Mesothelial cell of epicardium (in vitro differentiated cells): ENCODE measurements around the gene KDM8. TPM values are rescaled to one million over a fixed set of nuclear protein-coding genes. Genes with fewer than 3 reads are reported as not detected.

Experiments used
- DNase-seq, 2 experiments: peaks; one replicate each; pipeline ENCODE4 v3.0.0; 2021; ENCODE audit warnings: low spot score in 2 of 2; ENCODE audit not compliant: unreplicated experiment in 2 of 2
- H3K27ac Mint-ChIP-seq: 2 replicates; pipeline ENCODE4 v1.8.0; 2021; ENCODE audit warnings: mixed read lengths
- H3K27me3 Mint-ChIP-seq: 2 replicates; pipeline ENCODE4 v1.8.0; 2021; ENCODE audit warnings: low read depth, mixed read lengths
- H3K36me3 Mint-ChIP-seq: 2 replicates; pipeline ENCODE4 v1.8.0; 2021; ENCODE audit warnings: mixed read lengths
- H3K4me1 Mint-ChIP-seq: 2 replicates; pipeline ENCODE4 v1.8.0; 2021; ENCODE audit warnings: mixed read lengths
- H3K4me3 Mint-ChIP-seq: 2 replicates; pipeline ENCODE4 v1.8.0; 2021; ENCODE audit warnings: mild to moderate bottlenecking, moderate library complexity, mixed read lengths
- H3K9me3 Mint-ChIP-seq: 2 replicates; pipeline ENCODE4 v1.8.0; 2021; ENCODE audit warnings: mixed read lengths
- total RNA-seq: library from RNA; stranded (reverse); gene quantifications from 3 replicates; pipeline ENCODE4 v1.2.1, GENCODE V29; 2021
- TF ChIP-seq, protein P1 (sequence below): fragments of 200-600 bp; sonication (generic); IDR thresholded peaks from one replicate; pipeline ENCODE4 v1.5.0; 2021; ENCODE audit warnings: antibody characterized with exemption; ENCODE audit not compliant: unreplicated experiment

KDM8 gene
- total RNA-seq, 1 donor from 2014 or later = 11.8 TPM

- no peaks in the 10 kb centered on the region for H3K36me3 Mint-ChIP-seq
- TF ChIP-seq, protein P1, sequence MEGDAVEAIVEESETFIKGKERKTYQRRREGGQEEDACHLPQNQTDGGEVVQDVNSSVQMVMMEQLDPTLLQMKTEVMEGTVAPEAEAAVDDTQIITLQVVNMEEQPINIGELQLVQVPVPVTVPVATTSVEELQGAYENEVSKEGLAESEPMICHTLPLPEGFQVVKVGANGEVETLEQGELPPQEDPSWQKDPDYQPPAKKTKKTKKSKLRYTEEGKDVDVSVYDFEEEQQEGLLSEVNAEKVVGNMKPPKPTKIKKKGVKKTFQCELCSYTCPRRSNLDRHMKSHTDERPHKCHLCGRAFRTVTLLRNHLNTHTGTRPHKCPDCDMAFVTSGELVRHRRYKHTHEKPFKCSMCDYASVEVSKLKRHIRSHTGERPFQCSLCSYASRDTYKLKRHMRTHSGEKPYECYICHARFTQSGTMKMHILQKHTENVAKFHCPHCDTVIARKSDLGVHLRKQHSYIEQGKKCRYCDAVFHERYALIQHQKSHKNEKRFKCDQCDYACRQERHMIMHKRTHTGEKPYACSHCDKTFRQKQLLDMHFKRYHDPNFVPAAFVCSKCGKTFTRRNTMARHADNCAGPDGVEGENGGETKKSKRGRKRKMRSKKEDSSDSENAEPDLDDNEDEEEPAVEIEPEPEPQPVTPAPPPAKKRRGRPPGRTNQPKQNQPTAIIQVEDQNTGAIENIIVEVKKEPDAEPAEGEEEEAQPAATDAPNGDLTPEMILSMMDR = no peak
- H3K4me1 Mint-ChIP-seq = peaks cover 13% of the 10 kb centered on the region
- H3K4me3 Mint-ChIP-seq = no peak overlapping the region
- H3K9me3 Mint-ChIP-seq = no peaks in the 10 kb centered on the region
- no peaks in the 10 kb centered on the region for H3K27me3 Mint-ChIP-seq
- DNase-seq = no peak
- no peak overlapping the region for H3K27ac Mint-ChIP-seq
Measured at GRCh38 chr16:27265982-27266381, 62.7 kb downstream of the KDM8 start.

DNA sequence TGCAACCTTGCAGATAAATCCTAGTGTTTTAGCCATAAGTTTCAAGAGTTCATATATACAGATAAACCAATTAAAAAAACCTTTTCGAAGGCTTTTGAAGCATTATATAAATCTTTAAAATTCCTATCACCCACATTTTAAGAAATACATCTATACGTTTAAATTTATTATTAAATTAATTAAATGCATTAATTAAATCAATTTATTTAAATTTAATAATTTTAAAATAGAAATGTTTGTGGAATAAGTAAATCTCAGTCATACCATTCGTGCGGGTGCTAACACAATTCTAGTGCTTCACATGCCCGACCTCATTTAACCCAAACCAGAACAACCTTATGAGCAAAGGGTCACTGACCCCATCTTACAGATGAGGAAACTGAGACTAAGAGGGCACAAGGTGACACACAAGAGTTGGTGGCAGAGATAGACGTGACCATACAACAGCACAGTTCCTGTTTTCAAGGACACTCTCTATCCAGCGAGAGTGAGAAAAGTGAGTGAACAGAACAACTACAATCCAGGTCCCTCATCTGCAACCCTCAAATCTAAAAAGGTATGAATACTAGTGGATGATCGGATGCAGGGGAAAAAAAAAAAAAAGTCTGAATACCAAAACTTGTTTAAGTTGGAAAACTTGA is 63.8 kb downstream of the KDM8 start:
- Mint-ChIP-seq H3K4me1 (peaks cover 13% of the 10 kb centered on the region), H3K27ac (no peak overlapping the region), H3K36me3 (peaks cover 2% of the 10 kb centered on the region), H3K4me3 (peak overlapping the region; percentile 84), H3K27me3 (no peaks in the 10 kb centered on the region), H3K9me3 (peaks cover 2% of the 10 kb centered on the region)
- TF ChIP-seq, protein P1 = no peak
- DNase-seq = no peak

- TF ChIP-seq, protein P1 = no peak
- Mint-ChIP-seq H3K36me3 (peaks cover 2% of the 10 kb centered on the region), H3K27ac (peak within 1 kb of the TSS; percentile 89), H3K9me3 (peaks cover 3% of the 10 kb centered on the region), H3K4me3 (peak within 1 kb of the TSS; percentile 84), H3K4me1 (peaks cover 10% of the 10 kb centered on the region), H3K27me3 (no peaks in the 10 kb centered on the region)
- peak; percentile 72 to 86 for DNase-seq
Measured at GRCh38 chr16:27268376-27269299, 65.3 kb downstream of the KDM8 start, which contains the start of gene NSMCE1. TSS of gene NSMCE1 (minus strand) at chr16:27268772. CDS start at chr16:27257570, 11,202 bp downstream.

- peak overlapping the region; percentile 84 for H3K4me3 Mint-ChIP-seq
- DNase-seq = no peak
- no peak overlapping the region for H3K27ac Mint-ChIP-seq
Measured at GRCh38 chr16:27269300-27270150, 66.2 kb downstream of the KDM8 start.

GRCh38 chr16:27270349-27270748 is 67.0 kb downstream of the KDM8 start:
- no peaks in the 10 kb centered on the region for H3K27me3 Mint-ChIP-seq
- H3K4me3 Mint-ChIP-seq = no peak overlapping the region
- H3K36me3 Mint-ChIP-seq = peaks cover 2% of the 10 kb centered on the region
- TF ChIP-seq, protein P1 = no peak
- peaks cover 3% of the 10 kb centered on the region for H3K4me1 Mint-ChIP-seq
- no peak overlapping the region for H3K27ac Mint-ChIP-seq
- peaks cover 3% of the 10 kb centered on the region for H3K9me3 Mint-ChIP-seq
- no peak for DNase-seq

More at GRCh38 chr16:27269300-27270150, 66.2 kb downstream of the KDM8 start:
- H3K4me1 Mint-ChIP-seq = peaks cover 5% of the 10 kb centered on the region
- TF ChIP-seq, protein P1 = no peak
- H3K27me3 Mint-ChIP-seq = no peaks in the 10 kb centered on the region
- H3K36me3 Mint-ChIP-seq = peaks cover 2% of the 10 kb centered on the region
- peaks cover 3% of the 10 kb centered on the region for H3K9me3 Mint-ChIP-seq
